Measurements from ENCODE around the gene HDGFL2.
A peak's percentile ranks its signal among the peaks of the same experiment; 100 is the strongest.
"Not testable (repeated sequence)": the region's sequence is repeated elsewhere in the genome, so short reads cannot be mapped to it uniquely, and the experiment has no call there.

Gene HDGFL2

GRCh38 chr19:4516939-4517300 lies 44.8 kb downstream of the HDGFL2 start:
- no peak for DNase-seq

DNA sequence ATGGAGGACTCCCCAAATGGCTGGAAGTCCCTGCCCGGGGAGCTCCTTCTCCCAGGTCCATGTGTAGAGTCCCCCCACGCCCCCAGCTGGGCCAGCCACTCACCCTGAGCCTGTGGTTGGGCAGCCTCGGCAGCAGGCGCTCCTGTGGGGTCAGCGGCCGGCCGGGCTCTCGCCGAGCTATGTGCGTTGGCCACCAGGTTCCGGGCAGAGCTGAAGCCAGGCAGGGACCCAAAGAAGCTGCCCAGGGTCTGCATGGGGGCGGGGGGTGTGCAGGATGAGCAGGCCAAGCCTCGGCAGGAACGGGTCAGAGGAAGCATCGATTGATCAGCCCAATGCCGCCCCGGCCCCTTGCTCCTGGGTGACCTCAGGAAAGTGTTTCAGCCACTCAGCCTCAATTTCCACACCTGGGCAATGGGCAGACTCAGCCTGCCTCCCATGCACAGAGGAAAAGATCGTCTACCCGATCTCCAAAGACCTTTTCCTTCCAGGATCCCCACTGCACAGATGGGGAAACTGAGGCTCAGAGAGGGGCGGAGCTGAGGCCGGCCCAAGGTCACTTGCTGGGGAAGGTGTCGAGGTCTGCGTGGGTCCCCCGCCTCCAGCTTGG lies 45.5 kb downstream of the HDGFL2 start:
- no peak for DNase-seq

DNA sequence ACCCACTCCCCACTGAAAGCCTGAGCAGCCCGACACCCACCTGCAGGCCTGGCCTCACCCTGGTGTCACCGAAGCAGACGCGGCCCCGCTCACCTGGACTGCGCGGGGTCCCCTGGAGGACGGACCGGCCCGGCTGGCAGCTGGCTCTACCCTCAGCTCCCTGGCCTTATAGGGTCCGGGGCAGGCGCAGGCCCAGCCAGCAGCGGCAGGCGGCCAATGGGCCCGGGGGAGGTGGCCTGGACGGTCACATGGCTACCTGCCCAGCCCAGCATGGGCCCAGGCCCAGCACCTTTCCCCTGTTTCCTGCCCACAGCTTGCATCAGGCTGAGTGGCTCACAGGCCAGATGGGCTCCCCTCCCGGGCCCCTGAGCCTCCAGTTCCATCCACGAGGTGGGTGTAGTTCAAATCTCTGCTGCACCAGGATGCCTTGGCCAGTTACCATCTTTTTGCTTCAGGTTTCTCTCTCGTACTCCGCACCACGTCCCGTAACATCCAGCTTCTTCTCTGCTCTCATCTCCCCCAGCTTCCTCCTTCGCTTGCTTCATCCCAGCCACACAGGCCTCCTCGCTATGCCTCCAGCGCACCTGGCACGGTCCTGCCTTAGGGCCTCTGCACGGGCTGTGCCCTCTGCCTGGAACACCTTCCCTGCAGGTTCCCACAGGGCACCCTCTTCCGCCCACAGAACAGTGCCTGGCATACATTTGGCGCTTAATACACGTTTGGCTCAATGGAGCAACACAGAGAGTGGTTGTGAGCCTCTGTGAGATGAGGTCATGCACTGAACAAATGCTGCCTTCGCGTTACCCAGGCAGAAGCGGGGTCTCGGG lies 46.5 kb downstream of the HDGFL2 start, which contains the start of gene PLIN4:
Gene PLIN4 (minus strand): TSS at position 142 of the 827 bp plus-strand sequence. CDS start 214 bp downstream, outside the sequence.
- DNase-seq: no peak

DNA sequence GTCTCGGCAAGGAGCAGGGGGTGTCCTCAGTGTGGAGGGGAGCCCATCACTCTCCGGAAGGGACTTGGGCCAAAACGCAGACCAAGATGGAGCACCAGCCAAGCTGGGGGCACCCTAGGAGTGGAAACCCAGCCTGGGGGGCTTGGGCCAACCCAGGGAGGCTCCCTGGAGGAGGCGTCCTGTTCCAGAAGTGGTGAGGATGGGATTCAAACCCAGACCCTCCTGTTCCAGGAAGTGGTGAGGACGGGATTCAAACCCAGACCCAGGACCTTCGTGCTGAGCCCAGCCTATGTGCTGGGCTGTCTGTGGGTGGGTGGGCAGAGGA lies 47.0 kb downstream of the HDGFL2 start:
- DNase-seq: no peak

- DNase-seq: no peak
Observed at GRCh38 chr19:4519521-4520277, 47.6 kb downstream of the HDGFL2 start.

DNA sequence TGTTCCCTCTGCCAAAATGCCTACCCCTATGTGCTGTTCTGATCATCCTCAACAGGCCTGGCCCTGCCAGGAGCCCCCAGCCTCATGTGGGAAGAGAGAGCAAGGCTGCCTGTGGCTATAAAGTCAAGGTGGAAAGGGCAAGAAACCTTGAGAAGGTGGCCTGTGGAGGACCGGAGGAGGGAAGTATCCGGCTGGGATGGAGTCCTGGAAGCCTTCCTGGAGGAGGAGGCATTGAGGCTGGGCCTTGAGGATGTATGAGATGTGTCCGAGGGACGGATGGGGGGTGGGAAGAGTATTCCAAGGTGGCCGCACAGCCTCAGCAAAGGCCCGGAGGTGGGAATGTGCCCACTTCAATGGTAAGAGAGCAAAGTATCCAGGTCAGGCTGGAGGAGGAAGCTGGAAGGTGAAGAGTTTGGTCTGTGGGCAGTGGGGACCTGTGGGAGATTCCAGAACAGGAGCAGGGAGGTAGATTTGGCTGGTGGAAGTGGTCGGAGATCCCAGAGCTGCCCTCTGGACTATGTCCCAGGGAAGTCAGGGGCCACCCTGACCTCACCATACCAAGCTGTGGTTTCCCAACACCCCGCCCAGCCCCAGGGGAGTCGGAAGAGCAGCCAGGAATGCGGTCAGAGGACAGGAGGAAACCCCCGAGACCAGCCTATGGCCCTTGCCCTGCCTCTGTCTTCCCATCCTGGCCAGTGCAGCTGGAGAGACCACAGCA lies 49.2 kb downstream of the HDGFL2 start:
- DNase-seq: peak; percentile 17

DNA sequence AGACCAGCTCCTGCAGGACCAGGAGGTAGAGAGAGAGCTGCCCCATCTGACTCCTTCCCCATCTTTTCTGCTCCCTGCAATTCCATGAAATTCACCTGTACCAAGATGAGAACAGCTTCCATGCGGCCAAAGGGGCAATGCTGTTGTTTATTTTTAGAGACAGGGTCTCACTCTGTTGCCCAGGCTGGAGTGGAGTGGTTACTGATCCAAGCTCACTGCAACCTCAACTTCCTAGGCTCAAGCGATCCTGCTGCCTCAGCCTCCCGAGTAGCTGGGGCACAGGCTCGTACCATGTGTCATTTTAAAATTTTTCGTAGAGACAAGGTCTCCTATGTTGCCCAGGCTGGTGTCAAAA lies 49.8 kb downstream of the HDGFL2 start:
- no peak for DNase-seq

DNA sequence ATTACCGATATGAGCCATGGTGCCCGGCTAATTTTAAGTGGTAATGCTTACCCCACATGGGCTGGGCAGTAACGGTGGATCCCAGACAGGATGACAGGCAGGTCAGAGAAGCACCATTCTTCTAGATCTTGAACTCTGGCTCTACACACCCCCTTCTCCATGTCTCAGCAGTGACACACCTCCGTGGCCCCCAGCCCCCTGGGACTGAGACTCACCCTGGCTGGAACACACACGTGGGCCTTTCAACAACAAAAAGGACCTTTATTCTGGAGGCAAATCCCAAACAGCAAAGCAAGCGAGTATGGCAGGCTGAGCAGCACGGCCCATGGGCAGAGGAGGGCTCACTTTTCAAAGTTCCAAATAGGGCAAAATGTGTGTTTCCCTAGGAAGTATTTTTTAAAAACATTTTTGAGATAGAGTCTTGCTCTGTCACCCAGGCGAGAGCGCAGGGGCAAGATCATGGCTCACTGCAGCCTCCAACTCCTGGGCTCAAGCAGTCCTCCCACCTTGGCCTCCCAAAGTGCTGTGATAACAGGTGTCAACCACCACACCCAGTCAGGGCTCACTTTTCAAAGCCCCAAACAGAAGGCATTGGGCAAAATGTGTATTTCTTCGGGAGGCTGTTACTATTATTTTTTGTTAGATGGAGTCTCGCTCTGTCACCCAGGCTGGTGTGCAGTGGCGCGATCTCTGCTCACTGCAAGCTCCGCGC lies 50.4 kb downstream of the HDGFL2 start:
- no peak for DNase-seq

GRCh38 chr19:4523306-4524110 lies 51.4 kb downstream of the HDGFL2 start:
- DNase-seq: peak; percentile 18

DNA sequence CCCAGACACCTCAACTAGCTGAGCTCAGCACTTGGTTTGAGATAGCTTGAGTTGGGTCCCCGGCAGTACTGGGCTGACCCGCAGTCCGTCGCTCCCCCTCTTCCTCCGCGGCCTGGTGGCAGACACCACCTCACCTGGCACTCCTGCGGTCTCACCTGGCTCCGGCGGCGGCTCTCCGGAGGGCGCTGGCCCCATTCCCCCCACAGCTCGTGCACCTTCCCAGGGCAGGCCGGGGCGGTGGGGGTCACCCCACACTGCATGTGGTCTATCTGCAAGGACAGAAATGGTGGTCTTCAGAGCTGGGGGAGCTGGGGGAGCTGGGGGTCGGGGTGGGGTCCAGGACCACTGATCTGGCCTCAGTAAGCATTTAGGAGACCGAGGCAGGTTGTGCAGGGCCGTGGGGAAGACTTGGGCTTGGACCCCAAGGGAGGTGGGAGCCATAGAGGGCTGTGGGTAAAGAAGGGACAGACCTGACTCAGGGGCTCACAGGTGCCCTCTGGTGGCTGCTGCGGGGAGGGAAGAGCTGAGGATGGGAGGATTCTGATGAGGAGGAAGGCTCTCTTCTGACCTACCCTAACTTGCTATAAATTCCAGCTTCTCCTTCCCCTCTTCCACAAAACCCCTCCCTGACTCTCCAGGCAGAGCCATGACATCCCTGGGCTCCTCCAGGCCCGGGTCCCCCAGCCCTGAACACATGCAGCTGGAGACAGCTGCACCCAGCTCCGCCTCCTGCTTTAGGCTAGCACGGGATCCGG lies 52.9 kb downstream of the HDGFL2 start:
- DNase-seq: peak; percentile 40

- no peak for DNase-seq
Observed at GRCh38 chr19:4525563-4526002, 53.5 kb downstream of the HDGFL2 start.

- DNase-seq: not testable (repeated sequence)
Observed at GRCh38 chr19:4527377-4527776, 55.3 kb downstream of the HDGFL2 start.

DNA sequence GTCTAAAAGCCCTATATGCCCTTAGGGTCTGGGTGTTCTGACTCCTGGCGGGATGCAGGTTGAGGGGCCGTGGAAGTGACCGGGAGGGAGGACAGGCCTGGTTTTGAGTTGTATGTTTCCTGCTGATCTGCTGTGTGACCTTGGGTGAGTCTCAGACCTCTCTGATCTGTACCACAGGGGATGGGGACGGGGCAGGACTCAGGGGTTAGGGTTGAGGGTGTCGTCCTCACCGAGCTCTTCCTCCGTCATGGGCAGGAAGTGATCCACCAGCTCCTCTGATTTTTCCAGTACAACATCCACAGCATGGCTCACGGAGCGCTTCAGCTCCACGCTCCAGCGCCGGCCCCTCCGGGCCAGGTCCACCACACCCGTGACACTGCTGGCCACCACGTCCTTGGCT lies 56.7 kb downstream of the HDGFL2 start:
- DNase-seq: no peak

DNA sequence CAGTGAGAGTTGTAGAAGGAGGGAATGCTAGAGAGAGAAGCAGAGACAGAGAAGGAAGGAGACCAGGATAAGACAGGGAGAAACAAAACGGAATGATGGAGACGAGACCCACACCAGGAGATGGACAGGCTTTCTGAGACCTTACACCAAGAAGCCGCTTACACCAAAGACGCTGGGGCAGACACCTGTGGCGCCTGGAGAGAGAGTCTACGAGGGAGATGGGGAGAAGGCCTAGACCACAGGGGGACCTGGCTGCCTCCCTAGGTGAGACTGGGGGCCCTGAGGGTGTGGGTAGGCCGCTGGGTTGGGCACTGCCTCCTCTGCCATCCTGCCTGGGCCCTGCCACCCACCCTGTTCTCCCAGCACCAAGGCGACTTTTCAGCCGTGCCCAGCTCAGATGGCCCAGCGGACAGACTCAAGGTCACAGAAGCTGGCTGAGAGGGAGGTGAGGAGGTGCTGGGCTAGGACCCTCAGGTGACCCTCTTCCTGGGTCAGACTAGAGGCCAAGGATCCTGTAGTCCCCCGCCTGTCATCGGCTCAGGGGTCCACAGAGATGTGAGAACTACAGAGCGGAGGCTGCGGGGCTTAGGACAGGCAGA lies 57.9 kb downstream of the HDGFL2 start:
- no peak for DNase-seq

DNA sequence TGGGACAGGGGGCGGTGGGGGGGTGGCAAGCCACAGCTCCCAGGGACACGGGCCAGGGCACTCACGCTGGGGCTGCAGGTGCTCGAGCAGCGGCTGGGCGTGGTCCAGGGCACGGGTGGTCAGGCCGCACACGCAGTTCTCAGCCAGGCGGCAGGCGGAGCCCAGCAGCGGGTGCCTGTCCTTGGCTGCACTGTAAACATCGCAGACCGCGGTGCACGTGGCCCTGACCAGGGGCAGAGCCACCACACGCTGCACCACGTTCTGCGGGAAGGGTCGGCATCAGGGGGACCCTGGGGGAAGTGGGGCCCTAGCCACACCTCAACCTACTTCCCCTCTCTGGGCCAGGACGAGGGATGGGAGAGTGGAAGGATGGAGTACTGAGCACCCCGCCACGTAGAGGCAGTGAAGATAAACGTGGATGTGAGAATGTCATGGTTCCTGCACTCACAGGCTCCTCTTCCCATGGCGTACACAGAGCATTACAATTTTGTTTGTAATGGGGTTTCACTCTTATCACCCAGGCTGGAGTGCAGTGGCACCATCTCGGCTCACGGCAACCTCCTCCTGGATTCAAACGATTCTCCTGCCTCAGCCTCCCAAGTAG lies 59.6 kb downstream of the HDGFL2 start:
- DNase-seq: no peak

DNA sequence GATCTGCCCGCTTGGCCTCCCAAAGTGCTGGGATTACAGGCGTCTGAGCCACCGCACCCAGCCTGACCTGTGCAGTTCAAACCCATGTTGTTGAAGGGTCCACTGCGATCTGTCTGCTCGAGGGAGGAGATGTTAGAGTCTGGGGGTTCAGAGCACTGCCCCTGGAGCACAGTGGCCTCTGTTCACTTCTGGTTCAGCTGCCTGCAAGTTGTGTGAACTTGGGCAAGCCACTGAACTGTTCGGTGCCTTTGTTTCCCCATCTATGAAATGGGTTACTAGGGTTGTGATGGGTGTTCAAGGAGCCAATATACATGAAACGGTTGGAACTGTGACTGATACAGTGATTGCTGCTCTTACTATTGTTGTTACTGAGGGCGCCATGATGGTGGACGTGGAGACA lies 61.2 kb downstream of the HDGFL2 start:
- no peak for DNase-seq

GRCh38 chr19:4533835-4534424 lies 61.8 kb downstream of the HDGFL2 start:
- no peak for DNase-seq

GRCh38 chr19:4534836-4535658 lies 63.0 kb downstream of the HDGFL2 start, which contains the start of gene PLIN5:
TSS of gene PLIN5 (minus strand) at chr19:4535224. CDS start at chr19:4534074, 1,150 bp downstream.
- DNase-seq: peak; percentile 20
